Measurements from ENCODE around the gene ASTN2. TPM values are rescaled to one million over a fixed set of nuclear protein-coding genes. Genes with fewer than 3 reads are reported as not detected.

ASTN2 gene
- total RNA-seq, 2 experiments from 2014 or later: 1.7 to 4.2 TPM

DNA sequence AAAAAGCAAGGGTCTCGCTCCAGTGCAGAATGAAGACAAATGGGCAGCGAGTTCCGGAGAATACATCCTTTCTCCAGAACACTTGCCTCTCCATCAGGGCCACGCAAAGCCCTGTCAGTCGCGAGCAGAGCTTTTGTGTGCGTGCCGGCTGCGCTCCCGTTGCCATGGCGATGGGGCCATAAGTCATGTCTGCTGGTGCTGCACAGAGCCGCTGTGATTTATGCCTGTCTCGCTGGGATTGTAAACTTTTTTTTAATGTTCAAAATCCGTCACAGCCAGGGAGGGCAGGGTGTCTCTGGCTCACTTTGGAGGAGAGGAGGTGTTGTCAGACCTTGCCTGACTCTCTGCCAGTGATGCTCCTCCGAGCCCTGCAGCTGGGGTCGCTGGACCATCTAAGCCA, 455.0 kb downstream of the ASTN2 start:
- H3K27ac ChIP-seq (ENCODE audit: low read depth, low read length, poor library complexity, severe bottlenecking): no peak overlapping the region
- CTCF ChIA-PET (ENCODE audit: unreplicated experiment): no interaction called here
- DNase-seq (ENCODE audit: low spot score): no peak
- H3K9me3 ChIP-seq (ENCODE audit: low read length): no peaks in the 10 kb centered on the region
- H3K79me2 ChIP-seq (ENCODE audit: insufficient read depth, low read depth, low read length): no peaks in the 10 kb centered on the region
- intact Hi-C loops (cut with micrococcal nuclease; ENCODE audit: unreplicated experiment): no loop called here
- no peaks in the 10 kb centered on the region for H4K20me1 ChIP-seq (ENCODE audit: insufficient read depth, low read length)
- H3K4me2 ChIP-seq (ENCODE audit: low read length): no peak overlapping the region
- no peaks in the 10 kb centered on the region for H3K4me1 ChIP-seq (ENCODE audit: insufficient read depth, low read length, poor library complexity, severe bottlenecking)
- POLR2A ChIA-PET: interaction anchor here (0.6 kb wide), 1 partner anchor 866 kb away, joined by 3 read pairs; no protein-coding TSS in a partner anchor
- no peak overlapping the region for H3K4me3 ChIP-seq (ENCODE audit: low read depth, low read length, poor library complexity, severe bottlenecking)
- no peak overlapping the region for H2AFZ ChIP-seq (ENCODE audit: low read length)
- TF ChIP-seq, protein P1, sequence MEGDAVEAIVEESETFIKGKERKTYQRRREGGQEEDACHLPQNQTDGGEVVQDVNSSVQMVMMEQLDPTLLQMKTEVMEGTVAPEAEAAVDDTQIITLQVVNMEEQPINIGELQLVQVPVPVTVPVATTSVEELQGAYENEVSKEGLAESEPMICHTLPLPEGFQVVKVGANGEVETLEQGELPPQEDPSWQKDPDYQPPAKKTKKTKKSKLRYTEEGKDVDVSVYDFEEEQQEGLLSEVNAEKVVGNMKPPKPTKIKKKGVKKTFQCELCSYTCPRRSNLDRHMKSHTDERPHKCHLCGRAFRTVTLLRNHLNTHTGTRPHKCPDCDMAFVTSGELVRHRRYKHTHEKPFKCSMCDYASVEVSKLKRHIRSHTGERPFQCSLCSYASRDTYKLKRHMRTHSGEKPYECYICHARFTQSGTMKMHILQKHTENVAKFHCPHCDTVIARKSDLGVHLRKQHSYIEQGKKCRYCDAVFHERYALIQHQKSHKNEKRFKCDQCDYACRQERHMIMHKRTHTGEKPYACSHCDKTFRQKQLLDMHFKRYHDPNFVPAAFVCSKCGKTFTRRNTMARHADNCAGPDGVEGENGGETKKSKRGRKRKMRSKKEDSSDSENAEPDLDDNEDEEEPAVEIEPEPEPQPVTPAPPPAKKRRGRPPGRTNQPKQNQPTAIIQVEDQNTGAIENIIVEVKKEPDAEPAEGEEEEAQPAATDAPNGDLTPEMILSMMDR (conservative IDR thresholded peaks at IDR 0.05; ENCODE audit: low read length): no peak
- TF ChIP-seq EZH2phosphoT487 (IDR thresholded peaks at IDR 0.05; ENCODE audit: borderline replicate concordance, low read depth, low read length): no peak
- no TSS peak for BruUV-seq (replicated peaks)
- no peaks in the 10 kb centered on the region for H3K36me3 ChIP-seq (ENCODE audit: insufficient read depth, low read length)
- no peaks in the 10 kb centered on the region for H3K9me2 ChIP-seq (ENCODE audit: insufficient read depth, low read length)

DNA sequence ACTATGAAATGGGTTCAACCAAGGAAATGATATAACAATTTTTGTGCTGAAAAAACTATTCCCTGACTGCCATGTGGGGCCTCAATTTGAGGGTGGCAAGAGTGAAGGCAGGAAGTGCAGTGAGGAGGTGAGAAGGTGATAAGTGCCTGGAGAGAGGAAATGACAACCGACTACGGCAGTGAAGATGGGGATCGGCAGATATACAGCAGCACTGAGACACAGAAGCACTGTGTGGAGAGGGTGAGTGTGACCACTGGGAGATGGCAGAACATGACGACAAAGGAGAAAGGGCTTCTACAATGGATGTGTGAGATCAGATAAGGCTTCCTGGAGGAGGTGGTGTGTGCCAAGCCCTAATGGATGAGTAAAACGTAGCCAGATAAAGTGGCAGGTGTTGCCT, 456.0 kb downstream of the ASTN2 start:
- TF ChIP-seq, protein P1 (conservative IDR thresholded peaks at IDR 0.05; ENCODE audit: low read length): no peak
- no peak for TF ChIP-seq EZH2phosphoT487 (IDR thresholded peaks at IDR 0.05; ENCODE audit: borderline replicate concordance, low read depth, low read length)
- DNase-seq (ENCODE audit: low spot score): no peak
- no peak overlapping the region for H3K4me3 ChIP-seq (ENCODE audit: low read depth, low read length, poor library complexity, severe bottlenecking)
- no peaks in the 10 kb centered on the region for H3K79me2 ChIP-seq (ENCODE audit: insufficient read depth, low read depth, low read length)
- ChIA-PET CTCF (ENCODE audit: unreplicated experiment) (no interaction called here), POLR2A (no interaction called here)
- no peak overlapping the region for H2AFZ ChIP-seq (ENCODE audit: low read length)
- H3K9me3 ChIP-seq (ENCODE audit: low read length): no peaks in the 10 kb centered on the region
- no peaks in the 10 kb centered on the region for H3K36me3 ChIP-seq (ENCODE audit: insufficient read depth, low read length)
- no peaks in the 10 kb centered on the region for H4K20me1 ChIP-seq (ENCODE audit: insufficient read depth, low read length)
- intact Hi-C loops (cut with micrococcal nuclease; ENCODE audit: unreplicated experiment): no loop called here
- no peaks in the 10 kb centered on the region for H3K4me1 ChIP-seq (ENCODE audit: insufficient read depth, low read length, poor library complexity, severe bottlenecking)
- no peak overlapping the region for H3K4me2 ChIP-seq (ENCODE audit: low read length)
- H3K27ac ChIP-seq (ENCODE audit: low read depth, low read length, poor library complexity, severe bottlenecking): no peak overlapping the region
- no TSS peak for BruUV-seq (replicated peaks)
- no peaks in the 10 kb centered on the region for H3K9me2 ChIP-seq (ENCODE audit: insufficient read depth, low read length)

DNA sequence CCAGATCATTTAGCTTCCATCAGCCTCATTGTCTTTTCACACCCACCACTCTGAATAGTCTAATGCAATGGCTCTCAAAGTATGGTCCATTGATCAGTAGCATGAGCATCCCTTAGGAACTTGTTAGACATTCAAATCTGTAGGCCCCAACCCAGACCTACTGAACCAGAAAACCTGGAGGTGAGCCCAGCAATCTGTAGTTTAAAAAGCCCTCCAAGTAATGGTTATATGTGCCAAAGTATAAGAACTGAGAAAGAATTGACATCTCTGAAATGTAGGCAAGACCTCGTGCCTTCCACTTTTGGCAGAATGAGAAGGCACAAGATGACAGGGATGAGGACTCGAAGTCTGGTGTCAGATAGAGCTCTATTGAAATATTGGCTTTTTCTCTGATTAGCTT, 460.1 kb downstream of the ASTN2 start:
- no peaks in the 10 kb centered on the region for H3K79me2 ChIP-seq (ENCODE audit: insufficient read depth, low read depth, low read length)
- intact Hi-C loops (cut with micrococcal nuclease; ENCODE audit: unreplicated experiment): no loop called here
- H3K9me2 ChIP-seq (ENCODE audit: insufficient read depth, low read length): no peaks in the 10 kb centered on the region
- ChIA-PET CTCF (ENCODE audit: unreplicated experiment) (no interaction called here), POLR2A (interaction anchor here (0.6 to 1.1 kb wide), 3 partner anchors 11 to 860 kb away, joined by 3 read pairs; no protein-coding TSS in a partner anchor)
- TF ChIP-seq, protein P1 (conservative IDR thresholded peaks at IDR 0.05; ENCODE audit: low read length): no peak
- no peak for TF ChIP-seq EZH2phosphoT487 (IDR thresholded peaks at IDR 0.05; ENCODE audit: borderline replicate concordance, low read depth, low read length)
- no peak overlapping the region for H3K4me3 ChIP-seq (ENCODE audit: low read depth, low read length, poor library complexity, severe bottlenecking)
- H4K20me1 ChIP-seq (ENCODE audit: insufficient read depth, low read length): no peaks in the 10 kb centered on the region
- H3K27ac ChIP-seq (ENCODE audit: low read depth, low read length, poor library complexity, severe bottlenecking): no peak overlapping the region
- no peak overlapping the region for H2AFZ ChIP-seq (ENCODE audit: low read length)
- no peak overlapping the region for H3K4me2 ChIP-seq (ENCODE audit: low read length)
- no peak for DNase-seq (ENCODE audit: low spot score)
- no peaks in the 10 kb centered on the region for H3K4me1 ChIP-seq (ENCODE audit: insufficient read depth, low read length, poor library complexity, severe bottlenecking)
- no TSS peak for BruUV-seq (replicated peaks)
- no peaks in the 10 kb centered on the region for H3K9me3 ChIP-seq (ENCODE audit: low read length)
- no peaks in the 10 kb centered on the region for H3K36me3 ChIP-seq (ENCODE audit: insufficient read depth, low read length)
